ENCODE measurements around the gene FCN3. TPM values are rescaled to one million over a fixed set of nuclear protein-coding genes. Genes with fewer than 3 reads are reported as not detected.
"Not testable (repeated sequence)": the region's sequence is repeated elsewhere in the genome, so short reads cannot be mapped to it uniquely, and the experiment has no call there.

FCN3 gene
- total RNA-seq, 1 donor from 2014 or later: not detected

DNA sequence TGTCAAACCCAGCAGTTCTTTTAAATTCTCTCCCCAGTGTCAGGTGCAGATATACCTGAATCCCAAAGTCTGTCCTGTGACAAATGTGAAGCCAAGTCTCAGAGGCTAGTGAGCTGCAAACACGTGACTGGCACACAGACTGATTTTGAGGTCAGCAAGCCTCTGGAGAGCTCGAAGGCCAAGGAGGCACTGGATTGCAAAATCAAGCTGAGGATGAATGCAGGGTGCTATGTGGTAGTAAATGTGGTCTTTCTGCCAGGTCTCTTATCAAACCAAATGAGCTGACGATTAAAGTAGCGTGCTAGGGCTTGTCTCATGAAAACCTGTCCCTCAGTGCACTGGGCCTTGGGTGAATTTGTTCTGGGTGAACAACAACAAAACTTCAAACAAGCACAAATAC lies 38.4 kb upstream of the FCN3 start:
- no peak for DNase-seq (ENCODE audit: low read depth)
- H3K4me3 ChIP-seq (ENCODE audit: low read depth, low read length): no peak overlapping the region
- TF ChIP-seq, protein P1, sequence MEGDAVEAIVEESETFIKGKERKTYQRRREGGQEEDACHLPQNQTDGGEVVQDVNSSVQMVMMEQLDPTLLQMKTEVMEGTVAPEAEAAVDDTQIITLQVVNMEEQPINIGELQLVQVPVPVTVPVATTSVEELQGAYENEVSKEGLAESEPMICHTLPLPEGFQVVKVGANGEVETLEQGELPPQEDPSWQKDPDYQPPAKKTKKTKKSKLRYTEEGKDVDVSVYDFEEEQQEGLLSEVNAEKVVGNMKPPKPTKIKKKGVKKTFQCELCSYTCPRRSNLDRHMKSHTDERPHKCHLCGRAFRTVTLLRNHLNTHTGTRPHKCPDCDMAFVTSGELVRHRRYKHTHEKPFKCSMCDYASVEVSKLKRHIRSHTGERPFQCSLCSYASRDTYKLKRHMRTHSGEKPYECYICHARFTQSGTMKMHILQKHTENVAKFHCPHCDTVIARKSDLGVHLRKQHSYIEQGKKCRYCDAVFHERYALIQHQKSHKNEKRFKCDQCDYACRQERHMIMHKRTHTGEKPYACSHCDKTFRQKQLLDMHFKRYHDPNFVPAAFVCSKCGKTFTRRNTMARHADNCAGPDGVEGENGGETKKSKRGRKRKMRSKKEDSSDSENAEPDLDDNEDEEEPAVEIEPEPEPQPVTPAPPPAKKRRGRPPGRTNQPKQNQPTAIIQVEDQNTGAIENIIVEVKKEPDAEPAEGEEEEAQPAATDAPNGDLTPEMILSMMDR (conservative IDR thresholded peaks at IDR 0.05; ENCODE audit: low read depth, low read length): no peak

DNA sequence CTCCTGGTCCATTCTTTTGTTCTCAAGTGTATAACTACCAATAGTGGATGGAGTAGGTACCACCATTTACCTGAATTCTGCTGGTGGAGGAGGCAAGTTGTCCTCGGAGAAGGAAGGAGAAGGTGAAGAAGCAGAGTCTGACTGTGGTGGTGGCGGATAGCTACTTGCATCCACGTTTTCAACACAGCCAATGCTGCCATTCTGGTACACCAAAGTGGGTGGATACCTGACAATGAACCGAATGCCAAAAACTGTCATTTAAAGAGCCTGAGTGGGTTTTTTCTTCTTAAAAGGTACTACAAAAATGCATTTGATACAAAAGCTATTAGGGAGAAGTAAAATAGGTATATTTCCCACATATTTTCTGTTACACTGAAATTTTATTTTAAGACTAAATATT lies 37.9 kb upstream of the FCN3 start:
- no peak for DNase-seq (ENCODE audit: low read depth)
- no peak overlapping the region for H3K4me3 ChIP-seq (ENCODE audit: low read depth, low read length)
- TF ChIP-seq, protein P1 (conservative IDR thresholded peaks at IDR 0.05; ENCODE audit: low read depth, low read length): no peak

DNA sequence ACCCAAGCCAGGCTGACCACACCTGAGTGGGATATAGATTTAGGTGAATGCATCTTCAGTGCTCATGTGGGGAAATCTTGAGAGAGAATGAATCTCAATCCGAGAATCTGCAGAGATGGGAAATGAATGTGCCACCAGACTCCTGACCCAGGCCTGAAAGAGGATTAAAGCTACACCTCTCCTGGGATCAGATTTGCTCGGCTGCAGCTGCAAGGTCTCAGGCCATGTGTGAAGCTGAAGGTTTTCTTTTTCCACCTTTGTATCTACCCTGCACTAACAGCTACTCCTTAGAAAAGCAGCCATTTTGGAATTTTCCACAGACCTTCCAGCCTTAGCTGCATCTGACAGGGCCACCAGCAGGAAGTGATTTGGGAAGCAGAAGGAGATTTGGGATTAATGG lies 36.1 kb upstream of the FCN3 start:
- no peak for DNase-seq (ENCODE audit: low read depth)
- H3K4me3 ChIP-seq (ENCODE audit: low read depth, low read length): no peak overlapping the region
- TF ChIP-seq, protein P1 (conservative IDR thresholded peaks at IDR 0.05; ENCODE audit: low read depth, low read length): no peak

DNA sequence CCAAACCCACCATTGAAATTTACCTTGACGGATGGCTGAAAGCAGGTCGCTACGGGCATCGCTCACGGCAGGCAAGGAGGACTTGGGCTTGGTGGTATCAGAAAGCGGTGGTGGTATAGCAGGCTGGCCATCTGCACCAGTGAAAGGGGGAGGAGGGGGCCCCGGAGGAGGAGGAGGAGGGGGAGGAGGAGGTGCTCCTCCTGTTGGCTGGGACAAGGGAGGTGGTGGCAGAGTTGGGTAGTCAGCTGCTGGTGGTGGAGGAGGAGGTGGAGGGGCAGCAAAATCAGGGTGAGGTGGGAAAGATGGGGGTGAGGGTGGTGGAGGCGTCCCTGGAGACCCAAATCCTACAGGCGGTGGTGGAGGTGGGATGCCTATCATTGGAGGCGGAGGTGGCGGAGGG lies 35.0 kb upstream of the FCN3 start:
- no peak for DNase-seq (ENCODE audit: low read depth)
- H3K4me3 ChIP-seq (ENCODE audit: low read depth, low read length): no peak overlapping the region
- TF ChIP-seq, protein P1 (conservative IDR thresholded peaks at IDR 0.05; ENCODE audit: low read depth, low read length): no peak

DNA sequence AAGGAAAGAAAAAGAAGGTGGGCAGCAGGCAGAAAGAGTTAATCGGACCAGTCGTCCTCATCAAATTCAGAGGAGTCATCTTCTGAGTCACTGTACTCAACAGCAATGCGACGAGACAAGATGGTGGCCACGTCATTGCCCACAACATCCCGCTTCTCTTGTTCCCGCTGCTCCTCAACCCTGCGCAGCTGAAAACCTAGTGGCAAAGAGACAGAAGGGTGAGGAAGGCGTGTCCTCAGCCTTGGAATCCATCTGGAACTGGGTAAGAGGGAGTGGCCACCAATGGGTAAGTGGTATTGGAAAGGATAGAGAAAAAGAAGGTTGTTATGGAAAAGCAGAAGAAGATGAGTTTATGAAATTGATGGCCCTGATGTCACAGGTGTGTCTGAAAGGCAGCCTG lies 33.5 kb upstream of the FCN3 start:
- TF ChIP-seq, protein P1 (conservative IDR thresholded peaks at IDR 0.05; ENCODE audit: low read depth, low read length): no peak
- H3K4me3 ChIP-seq (ENCODE audit: low read depth, low read length): no peak overlapping the region
- no peak for DNase-seq (ENCODE audit: low read depth)

DNA sequence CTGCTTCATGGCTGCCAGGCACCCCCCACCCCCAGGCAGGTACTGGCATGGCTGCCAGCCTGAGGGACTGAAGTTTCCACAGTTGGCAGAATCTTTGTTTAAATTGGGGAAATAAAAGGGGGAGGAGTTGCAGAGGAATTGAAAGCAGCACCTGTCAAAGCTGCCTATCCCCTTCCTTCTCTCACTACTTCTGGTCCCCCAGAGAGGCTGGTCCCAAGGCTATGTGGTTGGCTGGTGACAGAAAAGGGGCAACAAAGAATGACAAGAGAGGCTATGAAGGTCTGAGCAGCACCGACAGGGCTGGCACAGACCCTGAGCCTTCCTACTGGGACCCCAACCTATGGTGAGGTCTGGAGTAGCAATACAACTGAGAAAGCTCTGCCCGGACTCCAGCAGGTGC lies 32.2 kb upstream of the FCN3 start:
- not testable (repeated sequence) for H3K4me3 ChIP-seq (ENCODE audit: low read depth, low read length); DNase-seq (ENCODE audit: low read depth)

DNA sequence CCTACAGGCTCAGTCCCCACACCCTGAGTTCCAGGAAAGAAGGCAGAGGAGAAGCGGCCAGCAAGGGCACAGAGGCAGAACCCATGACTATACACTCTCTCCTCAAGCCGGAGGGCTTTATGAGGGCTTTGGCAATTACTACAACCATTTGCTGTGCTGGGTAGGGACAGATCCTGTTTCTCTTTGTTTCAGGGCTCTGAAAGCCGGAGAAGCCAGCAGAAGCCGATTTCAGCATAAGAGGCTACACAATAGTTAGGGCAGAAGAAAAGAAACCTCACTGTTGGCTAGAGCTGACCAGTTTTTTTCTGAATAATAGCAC lies 31.7 kb upstream of the FCN3 start:
- no peak for DNase-seq (ENCODE audit: low read depth)
- TF ChIP-seq, protein P1 (conservative IDR thresholded peaks at IDR 0.05; ENCODE audit: low read depth, low read length): no peak
- no peak overlapping the region for H3K4me3 ChIP-seq (ENCODE audit: low read depth, low read length)

DNA sequence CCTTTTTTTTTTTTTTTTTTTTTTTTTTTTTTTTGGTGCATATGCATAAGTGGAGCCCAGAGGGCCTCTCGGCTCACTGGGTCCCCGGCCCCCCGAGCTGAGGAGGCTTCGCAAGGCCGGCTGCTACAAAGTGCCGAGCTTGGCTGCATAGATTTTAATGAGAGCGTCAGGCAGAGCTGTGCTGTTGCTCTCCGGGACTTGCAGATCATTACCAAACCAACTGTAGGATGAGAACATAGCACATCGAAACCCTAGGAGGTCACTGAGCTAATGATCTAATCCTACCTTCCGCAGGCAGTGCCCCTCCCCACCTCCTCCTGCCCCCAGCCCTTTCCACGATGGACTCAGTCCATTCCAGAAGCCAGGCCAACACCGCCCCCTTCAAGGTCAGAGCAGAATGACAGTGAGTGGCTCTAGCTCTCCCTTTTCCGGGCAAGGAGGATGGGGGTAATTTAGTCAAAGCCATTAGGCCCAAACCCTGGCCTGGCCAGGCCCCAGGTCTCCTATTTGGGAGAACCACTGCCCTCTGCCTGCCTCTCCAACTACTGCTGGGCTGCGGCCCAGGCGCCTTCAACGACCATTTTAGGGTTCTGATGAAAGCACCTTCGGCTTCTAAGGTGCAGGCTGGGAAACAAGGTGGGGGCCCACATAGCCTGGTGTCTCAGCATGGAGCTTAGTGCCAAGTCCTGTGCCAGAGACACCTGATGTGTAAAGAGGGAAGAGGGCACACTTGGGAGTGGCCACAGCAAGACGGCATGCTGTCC lies 31.2 kb upstream of the FCN3 start:
- not testable (repeated sequence) for DNase-seq (ENCODE audit: low read depth); H3K4me3 ChIP-seq (ENCODE audit: low read depth, low read length)

Data from epithelial cell of proximal tubule (primary cell).